SK-N-SH treated with all-trans-retinoic acid at 6 μM for 48 hours (cell line): ENCODE results near the gene AIRE.

ENCODE experiments used
- ATAC-seq: fragments of 200-7000 bp; cut with Tn5 transposase; 3 replicates; pipeline ENCODE4 v1.9.1; 2020; ENCODE audit warnings: mild to moderate bottlenecking, moderate library complexity
- ARNTL ChIP-seq: fragments of 450-650 bp; formaldehyde crosslinking; IDR thresholded peaks from 2 replicates; pipeline ENCODE4 v1.5.0; 2020; ENCODE audit warnings: low read depth, mild to moderate bottlenecking, moderate library complexity, borderline replicate concordance
- BACH2 ChIP-seq: fragments of 250-450 bp; sonication (Bioruptor Pico); IDR thresholded peaks from 2 replicates; pipeline ENCODE4 v1.9.0; 2021; ENCODE audit warnings: mild to moderate bottlenecking, borderline replicate concordance
- CREB5 ChIP-seq: fragments of 250-450 bp; sonication (Bioruptor Pico); IDR thresholded peaks from 2 replicates; pipeline ENCODE4 v1.5.1; 2020; ENCODE audit warnings: low read depth, mild to moderate bottlenecking, moderate library complexity
- CSDC2 ChIP-seq: fragments of 250-450 bp; sonication (Bioruptor Pico); IDR thresholded peaks from 2 replicates; pipeline ENCODE4 v1.5.0; 2020; ENCODE audit warnings: mild to moderate bottlenecking, moderate library complexity
- ESRRG ChIP-seq: fragments of 250-450 bp; sonication (Bioruptor Pico); IDR thresholded peaks from 2 replicates; pipeline ENCODE4 v1.6.1; 2021; ENCODE audit warnings: mild to moderate bottlenecking
- GLIS3 ChIP-seq: fragments of 250-450 bp; sonication (Bioruptor Pico); IDR thresholded peaks from 2 replicates; pipeline ENCODE4 v1.5.0; 2020; ENCODE audit warnings: mild to moderate bottlenecking, moderate library complexity
- ISL1 ChIP-seq: fragments of 250-450 bp; sonication (Bioruptor Pico); IDR thresholded peaks from 2 replicates; pipeline ENCODE4 v2.1.2; 2022; ENCODE audit warnings: mild to moderate bottlenecking, moderate library complexity
- OSR1 ChIP-seq: fragments of 250-450 bp; sonication (Bioruptor Pico); IDR thresholded peaks from 2 replicates; pipeline ENCODE4 v1.8.0; 2022; ENCODE audit warnings: moderate library complexity, mild to moderate bottlenecking, inconsistent platforms
- PATZ1 ChIP-seq: fragments of 250-450 bp; sonication (Bioruptor Pico); IDR thresholded peaks from 2 replicates; pipeline ENCODE4 v1.8.0; 2020; ENCODE audit warnings: mild to moderate bottlenecking, moderate library complexity, borderline replicate concordance
- POU6F1 ChIP-seq: fragments of 250-450 bp; sonication (Bioruptor Pico); IDR thresholded peaks from 2 replicates; pipeline ENCODE4 v1.8.0; 2021; ENCODE audit warnings: low read depth, mild to moderate bottlenecking, moderate library complexity, borderline replicate concordance
- PPARA ChIP-seq: fragments of 250-450 bp; sonication (Bioruptor Pico); IDR thresholded peaks from 2 replicates; pipeline ENCODE4 v1.5.0; 2020; ENCODE audit warnings: mild to moderate bottlenecking, borderline replicate concordance
- RARB ChIP-seq: fragments of 250-450 bp; sonication (Bioruptor Pico); IDR thresholded peaks from 2 replicates; pipeline ENCODE4 v1.8.0; 2021; ENCODE audit warnings: mild to moderate bottlenecking, moderate library complexity
- SNAI2 ChIP-seq: fragments of 250-450 bp; sonication (Bioruptor Pico); IDR thresholded peaks from 2 replicates; pipeline ENCODE4 v1.5.0; 2020; ENCODE audit warnings: mild to moderate bottlenecking, moderate library complexity
- TCF4 ChIP-seq: fragments of 250-450 bp; sonication (Bioruptor Pico); IDR thresholded peaks from 2 replicates; pipeline ENCODE4 v1.8.0; 2021; ENCODE audit warnings: mild to moderate bottlenecking, moderate library complexity, borderline replicate concordance
- TOX ChIP-seq: fragments of 250-450 bp; sonication (Bioruptor Pico); IDR thresholded peaks from 2 replicates; pipeline ENCODE4 v1.8.0; 2021; ENCODE audit warnings: mild to moderate bottlenecking, moderate library complexity, borderline replicate concordance
- TSHZ2 ChIP-seq: fragments of 250-450 bp; sonication (Bioruptor Pico); IDR thresholded peaks from 2 replicates; pipeline ENCODE4 v1.5.0; 2020; ENCODE audit warnings: mild to moderate bottlenecking, moderate library complexity
- ZC3H10 ChIP-seq: fragments of 250-450 bp; sonication (Bioruptor Pico); IDR thresholded peaks from 2 replicates; pipeline ENCODE4 v1.5.1; 2021; ENCODE audit warnings: mild to moderate bottlenecking, moderate library complexity
- ZFP3 ChIP-seq: fragments of 250-450 bp; sonication (Bioruptor Pico); IDR thresholded peaks from 2 replicates; pipeline ENCODE4 v1.5.0; 2020; ENCODE audit warnings: mild to moderate bottlenecking, moderate library complexity
- ZFP30 ChIP-seq: fragments of 450-650 bp; formaldehyde crosslinking; IDR thresholded peaks from 2 replicates; pipeline ENCODE4 v1.5.0; 2022; ENCODE audit warnings: mild to moderate bottlenecking, moderate library complexity
- ZNF565 ChIP-seq: fragments of 450-650 bp; formaldehyde crosslinking; conservative IDR thresholded peaks from 2 replicates; pipeline ENCODE4 v1.5.0; 2020; ENCODE audit warnings: low read depth, mild to moderate bottlenecking, moderate library complexity
- ZNF70 ChIP-seq: fragments of 450-650 bp; formaldehyde crosslinking; IDR thresholded peaks from 2 replicates; pipeline ENCODE4 v1.5.0; 2020; ENCODE audit warnings: mild to moderate bottlenecking, moderate library complexity
- ZNF8 ChIP-seq: fragments of 450-650 bp; formaldehyde crosslinking; IDR thresholded peaks from 2 replicates; pipeline ENCODE4 v1.5.0; 2020; ENCODE audit warnings: mild to moderate bottlenecking, moderate library complexity

The AIRE gene

GRCh38 chr21:44260066-44260465 lies 25.6 kb upstream of the AIRE start:
- no peak for TF ChIP-seq GLIS3 (CRISPR knock-in tag)
- no peak for TF ChIP-seq PATZ1 (CRISPR knock-in tag)
- TF ChIP-seq BACH2 (CRISPR knock-in tag): no peak
- TF ChIP-seq PPARA (CRISPR knock-in tag): no peak
- no peak for TF ChIP-seq CREB5
- TF ChIP-seq ZFP30: no peak
- no peak for TF ChIP-seq ZNF565
- TF ChIP-seq, all 23 proteins: peak for 0
- no peak for ATAC-seq

GRCh38 chr21:44260791-44261631 lies 24.7 kb upstream of the AIRE start:
- TF ChIP-seq TOX (CRISPR knock-in tag) (no peak), BACH2 (CRISPR knock-in tag) (no peak), PPARA (CRISPR knock-in tag) (no peak), PATZ1 (CRISPR knock-in tag) (no peak), ZNF565 (no peak), ARNTL (CRISPR knock-in tag) (no peak), CREB5 (no peak), ZNF8 (no peak), TSHZ2 (CRISPR knock-in tag) (no peak), ZC3H10 (CRISPR knock-in tag) (no peak), TCF4 (no peak), RARB (CRISPR knock-in tag) (no peak), ZNF70 (CRISPR knock-in tag) (no peak), CSDC2 (CRISPR knock-in tag) (no peak), ESRRG (CRISPR knock-in tag) (no peak), SNAI2 (CRISPR knock-in tag) (no peak), GLIS3 (CRISPR knock-in tag) (no peak), ZFP3 (CRISPR knock-in tag) (no peak), OSR1 (no peak)
- ATAC-seq: no peak; the same call in 2 of the 3 replicates

- no peak for ATAC-seq
- no peak for TF ChIP-seq POU6F1 (CRISPR knock-in tag)
- no peak for TF ChIP-seq CREB5
- no peak for TF ChIP-seq ARNTL (CRISPR knock-in tag)
- TF ChIP-seq GLIS3 (CRISPR knock-in tag): no peak
- no peak for TF ChIP-seq ZFP30
- no peak for TF ChIP-seq TCF4
- TF ChIP-seq RARB (CRISPR knock-in tag): no peak
- no peak for TF ChIP-seq ZNF70 (CRISPR knock-in tag)
- TF ChIP-seq ISL1 (CRISPR knock-in tag): no peak
- no peak for TF ChIP-seq ESRRG (CRISPR knock-in tag)
- TF ChIP-seq CSDC2 (CRISPR knock-in tag): no peak
- no peak for TF ChIP-seq ZNF8
- no peak for TF ChIP-seq ZC3H10 (CRISPR knock-in tag)
- no peak for TF ChIP-seq BACH2 (CRISPR knock-in tag)
- TF ChIP-seq PPARA (CRISPR knock-in tag): no peak
These were observed 23.9 kb upstream of the AIRE start, which contains the start of gene DNMT3L for GRCh38 chr21:44261675-44262295. Gene DNMT3L, minus strand, starts transcription at chr21:44261897. Its CDS starts 638 bp downstream, at chr21:44261259.
